HG02840 (cell line): Measurements from ENCODE around the gene KIF18B.
"Not testable (repeated sequence)": the region's sequence is repeated elsewhere in the genome, so short reads cannot be mapped to it uniquely, and the experiment has no call there.

Experiments
- ATAC-seq: cut with Tn5 transposase; IDR thresholded peaks from one replicate; pipeline ENCODE4 v1.9.1; 2021; ENCODE audit warnings: mild to moderate bottlenecking, moderate library complexity, moderate number of reproducible peaks; ENCODE audit not compliant: unreplicated experiment, low FRiP score

KIF18B gene

GRCh38 chr17:44970136-44970741 is 22.7 kb upstream of the KIF18B start:
- ATAC-seq = no peak

GRCh38 chr17:44969144-44969780 is 21.7 kb upstream of the KIF18B start:
- ATAC-seq = no peak

GRCh38 chr17:44968225-44969143 is 20.9 kb upstream of the KIF18B start, which contains the start of gene C1QL1:
TSS of gene C1QL1 (minus strand) at chr17:44968303. CDS start at chr17:44968048, 255 bp downstream.
- ATAC-seq = peak; percentile 76

GRCh38 chr17:44967907-44968224 is 20.3 kb upstream of the KIF18B start:
- peak; percentile 13 for ATAC-seq

GRCh38 chr17:44967026-44967906 is 19.7 kb upstream of the KIF18B start:
- no peak for ATAC-seq

GRCh38 chr17:44966348-44967025 is 18.9 kb upstream of the KIF18B start:
- no peak for ATAC-seq

- no peak for ATAC-seq
Measured at GRCh38 chr17:44965481-44966234, 18.1 kb upstream of the KIF18B start.

GRCh38 chr17:44961921-44962350 is 14.4 kb upstream of the KIF18B start:
- no peak for ATAC-seq

GRCh38 chr17:44960691-44961090 is 13.1 kb upstream of the KIF18B start:
- ATAC-seq = no peak

GRCh38 chr17:44959821-44960531 is 12.4 kb upstream of the KIF18B start:
- no peak for ATAC-seq

GRCh38 chr17:44956998-44957981 is 9.7 kb upstream of the KIF18B start:
- no peak for ATAC-seq

- ATAC-seq = no peak
Measured at GRCh38 chr17:44955674-44956425, 8.3 kb upstream of the KIF18B start.

GRCh38 chr17:44952946-44953475 is 5.4 kb upstream of the KIF18B start:
- ATAC-seq = no peak

- ATAC-seq = no peak
Measured at GRCh38 chr17:44948315-44948795, 782 bp upstream of the KIF18B start.

- not testable (repeated sequence) for ATAC-seq
Measured at GRCh38 chr17:44945652-44946051, 1.9 kb downstream of the KIF18B start.

GRCh38 chr17:44942456-44942855 is 5.1 kb downstream of the KIF18B start:
- no peak for ATAC-seq
